Activated T-cell treated with anti-CD3 and anti-CD28 coated beads, Interleukin-2, amount 50 U/mL, for 72 hours (primary cell): ENCODE data around the gene MSH3. TPM values are rescaled to one million over a fixed set of nuclear protein-coding genes. Genes with fewer than 3 reads are reported as not detected.

Source experiments
- ATAC-seq, 2 donors: fragments of 150-1000 bp; cut with Tn5 transposase; replicated peaks in 1 of 2; 2 replicates each; pipeline ENCODE4 v1.10.0; 2021; ENCODE audit warnings: moderate library complexity in 2 of 2, mild to moderate bottlenecking in 1 of 2
- DNase-seq, 2 donors: peaks; one replicate each; pipeline ENCODE4 v3.0.0; 2021 to 2022; ENCODE audit warnings: mixed read lengths in 1 of 2
- H3K27ac Mint-ChIP-seq: one replicate; pipeline ENCODE4 v1.8.0; 2022; ENCODE audit warnings: mild to moderate bottlenecking, moderate library complexity, mixed read lengths
- H3K27me3 Mint-ChIP-seq: one replicate; pipeline ENCODE4 v1.8.0; 2022; ENCODE audit warnings: low read depth, mixed read lengths
- H3K36me3 Mint-ChIP-seq, 2 donors: one replicate each; pipeline ENCODE4 v1.8.0; 2022; ENCODE audit warnings: mixed read lengths in 2 of 2, mild to moderate bottlenecking in 1 of 2; ENCODE audit not compliant: insufficient read depth in 2 of 2
- H3K4me1 Mint-ChIP-seq: one replicate; pipeline ENCODE4 v1.8.0; 2022; ENCODE audit warnings: low read depth, mixed read lengths
- H3K4me3 Mint-ChIP-seq, 2 donors: one replicate each; pipeline ENCODE4 v1.8.0; 2022; ENCODE audit warnings: mild to moderate bottlenecking in 2 of 2, mixed read lengths in 2 of 2, moderate library complexity in 2 of 2
- H3K9me3 Mint-ChIP-seq, 2 donors: one replicate each; pipeline ENCODE4 v1.8.0; 2022; ENCODE audit warnings: mixed read lengths in 2 of 2
- total RNA-seq, 2 donors: library from RNA; stranded (reverse); gene quantifications; one replicate each; pipeline ENCODE4 v1.2.3, GENCODE V29; 2022

MSH3 gene
- total RNA-seq, 2 donors from 2014 or later = 22.0 to 24.4 TPM

DNA sequence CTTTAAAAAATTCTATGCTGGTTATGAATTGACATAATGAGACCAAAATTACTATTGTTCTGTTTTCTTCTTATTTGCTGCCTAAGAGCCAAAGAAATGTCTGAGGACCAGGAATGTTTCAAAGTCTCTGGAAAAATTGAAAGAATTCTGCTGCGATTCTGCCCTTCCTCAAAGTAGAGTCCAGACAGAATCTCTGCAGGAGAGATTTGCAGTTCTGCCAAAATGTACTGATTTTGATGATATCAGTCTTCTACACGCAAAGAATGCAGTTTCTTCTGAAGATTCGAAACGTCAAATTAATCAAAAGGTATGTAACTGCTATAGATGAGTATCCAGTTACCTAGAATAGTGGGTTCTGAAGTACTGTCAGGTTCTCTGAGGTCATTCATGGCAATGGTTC is 10.6 kb downstream of the MSH3 start:
- H3K27ac Mint-ChIP-seq = peak overlapping the region; percentile 33
- ATAC-seq (no peak), DNase-seq (no peak)
- H3K4me1 Mint-ChIP-seq = peaks cover 19% of the 10 kb centered on the region
- H3K36me3 Mint-ChIP-seq = peaks cover 7 to 42% of the 10 kb centered on the region in 2 donors
- no peak overlapping the region for H3K4me3 Mint-ChIP-seq
- no peaks in the 10 kb centered on the region for H3K27me3 Mint-ChIP-seq
- H3K9me3 Mint-ChIP-seq = no peaks in the 10 kb centered on the region

- Mint-ChIP-seq H3K9me3 (no peaks in the 10 kb centered on the region), H3K27ac (no peak overlapping the region), H3K4me1 (peaks cover 11% of the 10 kb centered on the region), H3K36me3 (peaks cover 4 to 22% of the 10 kb centered on the region in 2 donors), H3K27me3 (no peaks in the 10 kb centered on the region), H3K4me3 (no peak overlapping the region)
- ATAC-seq (no peak), DNase-seq (no peak)
Observed at GRCh38 chr5:80667384-80667783, 12.9 kb downstream of the MSH3 start.

GRCh38 chr5:80668016-80668969 is 13.8 kb downstream of the MSH3 start:
- Mint-ChIP-seq H3K4me3 (no peak overlapping the region), H3K4me1 (peaks cover 11% of the 10 kb centered on the region), H3K9me3 (no peaks in the 10 kb centered on the region), H3K36me3 (peaks cover 4 to 16% of the 10 kb centered on the region in 2 donors), H3K27ac (no peak overlapping the region), H3K27me3 (no peaks in the 10 kb centered on the region)
- ATAC-seq = peak in 1 of 2 donors; percentile 30
- no peak for DNase-seq

DNA sequence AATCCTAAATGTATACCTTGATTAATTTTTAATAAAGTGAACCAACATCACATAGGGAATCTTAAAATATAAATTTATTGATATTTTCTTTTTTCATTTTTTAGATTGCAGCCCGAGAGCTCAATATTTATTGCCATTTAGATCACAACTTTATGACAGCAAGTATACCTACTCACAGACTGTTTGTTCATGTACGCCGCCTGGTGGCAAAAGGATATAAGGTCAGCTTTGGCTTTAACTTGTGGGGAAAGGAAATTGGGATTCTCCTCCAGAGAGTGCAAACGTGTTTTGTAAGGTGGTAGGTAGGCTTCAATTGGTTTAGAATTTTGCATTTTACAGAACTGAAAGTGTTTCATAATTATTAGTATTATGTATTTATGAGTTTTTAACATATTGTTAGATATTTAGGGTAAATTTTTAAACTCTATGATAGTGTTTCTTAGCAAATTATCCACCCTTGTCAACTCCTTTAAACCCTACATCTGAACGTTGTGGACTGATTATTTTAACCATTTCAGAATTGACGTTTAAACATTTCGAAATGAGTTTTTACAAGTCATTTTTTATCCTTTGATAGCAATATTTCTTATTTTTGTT is 17.8 kb downstream of the MSH3 start:
- peak; percentile 67 to 70 for DNase-seq
- Mint-ChIP-seq H3K27me3 (no peaks in the 10 kb centered on the region), H3K36me3 (peaks cover 3 to 12% of the 10 kb centered on the region in 2 donors), H3K4me1 (no peaks in the 10 kb centered on the region), H3K27ac (no peak overlapping the region), H3K4me3 (no peak overlapping the region), H3K9me3 (no peaks in the 10 kb centered on the region)
- ATAC-seq = peak; percentile 60 to 65

DNA sequence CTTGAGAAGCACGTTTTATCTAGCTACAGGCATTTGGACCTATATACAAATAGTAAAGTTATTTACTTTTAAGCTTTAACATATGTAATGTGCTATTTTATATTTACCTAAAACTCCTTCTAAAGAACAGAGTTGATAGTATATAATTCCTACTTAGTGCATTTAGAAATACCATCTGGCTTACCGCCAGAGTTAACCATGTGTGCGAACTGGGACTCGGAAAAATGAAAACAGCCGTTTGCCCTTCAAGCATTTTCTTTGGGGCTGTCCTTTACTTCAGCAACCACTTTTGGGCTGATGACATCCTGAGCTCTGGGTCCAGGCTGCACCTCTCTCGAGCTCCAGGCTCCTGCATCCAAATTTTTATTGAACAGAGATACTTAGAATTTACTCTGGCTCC is 22.3 kb downstream of the MSH3 start:
- Mint-ChIP-seq H3K4me1 (no peaks in the 10 kb centered on the region), H3K27ac (no peak overlapping the region), H3K9me3 (no peaks in the 10 kb centered on the region), H3K27me3 (no peaks in the 10 kb centered on the region), H3K36me3 (peaks cover 4 to 23% of the 10 kb centered on the region in 2 donors), H3K4me3 (no peak overlapping the region)
- DNase-seq (no peak), ATAC-seq (no peak)

GRCh38 chr5:80686757-80687156 is 32.3 kb downstream of the MSH3 start:
- ATAC-seq (no peak), DNase-seq (no peak)
- no peaks in the 10 kb centered on the region for H3K27me3 Mint-ChIP-seq
- no peak overlapping the region for H3K4me3 Mint-ChIP-seq
- peaks cover 19% of the 10 kb centered on the region for H3K4me1 Mint-ChIP-seq
- H3K36me3 Mint-ChIP-seq = peaks cover 8 to 23% of the 10 kb centered on the region in 2 donors
- peaks cover 0 to 4% of the 10 kb centered on the region in 2 donors for H3K9me3 Mint-ChIP-seq
- H3K27ac Mint-ChIP-seq = no peak overlapping the region

DNA sequence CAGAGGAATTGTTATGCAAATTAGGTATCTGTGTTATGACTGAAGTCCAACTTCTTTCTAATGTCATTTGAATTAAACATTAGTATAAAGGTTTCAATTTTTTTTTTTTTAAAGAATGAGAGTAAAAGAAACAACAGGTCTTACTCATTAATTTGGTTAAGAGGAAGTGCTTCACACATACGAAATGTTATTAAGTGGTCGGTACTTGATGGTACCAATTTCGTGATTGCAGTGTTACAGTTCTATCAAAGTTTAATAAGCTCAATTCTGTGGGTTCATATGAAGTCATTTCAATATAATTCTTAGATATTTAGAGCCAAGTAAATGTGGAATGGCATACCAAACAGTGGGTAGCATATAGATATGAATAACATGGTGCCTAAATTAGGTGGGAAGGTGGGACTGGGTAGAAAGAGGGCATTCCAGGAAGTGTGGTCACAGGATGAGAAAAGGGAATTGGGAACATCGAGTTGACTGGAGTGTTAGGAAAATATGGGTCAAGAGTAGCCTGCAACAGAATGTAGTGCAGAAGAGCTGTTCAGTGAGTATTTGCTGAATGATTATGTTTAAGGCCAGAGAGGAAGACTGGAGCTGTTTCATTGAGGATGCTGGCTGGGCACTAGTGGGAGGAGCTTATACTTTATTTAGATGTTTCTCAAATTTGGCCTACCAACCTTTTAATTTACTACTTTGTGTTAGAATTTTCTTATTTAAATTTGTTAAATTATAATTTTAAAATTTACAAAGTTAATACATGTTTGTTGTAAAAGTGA is 34.4 kb downstream of the MSH3 start:
- peaks cover 14% of the 10 kb centered on the region for H3K4me1 Mint-ChIP-seq
- H3K9me3 Mint-ChIP-seq = peaks cover 0 to under 1% of the 10 kb centered on the region in 2 donors
- ATAC-seq = no peak

GRCh38 chr5:80689627-80690026 is 35.2 kb downstream of the MSH3 start:
- DNase-seq (no peak), ATAC-seq (no peak)
- Mint-ChIP-seq H3K4me1 (peaks cover 14% of the 10 kb centered on the region), H3K9me3 (no peaks in the 10 kb centered on the region), H3K4me3 (no peak overlapping the region), H3K27ac (no peak overlapping the region), H3K27me3 (no peaks in the 10 kb centered on the region), H3K36me3 (peaks cover 0 to 3% of the 10 kb centered on the region in 2 donors)

More for the DNA sequence above, 34.4 kb downstream of the MSH3 start:
- H3K27ac Mint-ChIP-seq = no peak overlapping the region
- H3K4me3 Mint-ChIP-seq = no peak overlapping the region
- DNase-seq = no peak
- H3K27me3 Mint-ChIP-seq = no peaks in the 10 kb centered on the region
- H3K36me3 Mint-ChIP-seq = peaks cover 2 to 8% of the 10 kb centered on the region in 2 donors

- DNase-seq (no peak), ATAC-seq (no peak)
- H3K9me3 Mint-ChIP-seq = no peaks in the 10 kb centered on the region
- no peak overlapping the region for H3K27ac Mint-ChIP-seq
- no peaks in the 10 kb centered on the region for H3K27me3 Mint-ChIP-seq
- no peaks in the 10 kb centered on the region for H3K4me1 Mint-ChIP-seq
- no peak overlapping the region for H3K4me3 Mint-ChIP-seq
- H3K36me3 Mint-ChIP-seq = peaks cover 0 to 8% of the 10 kb centered on the region in 2 donors
Observed at GRCh38 chr5:80695666-80696065, 41.2 kb downstream of the MSH3 start.

GRCh38 chr5:80696450-80696849 is 42.0 kb downstream of the MSH3 start:
- H3K9me3 Mint-ChIP-seq = no peaks in the 10 kb centered on the region
- H3K4me1 Mint-ChIP-seq = no peaks in the 10 kb centered on the region
- peaks cover 0 to 8% of the 10 kb centered on the region in 2 donors for H3K36me3 Mint-ChIP-seq
- no peak overlapping the region for H3K4me3 Mint-ChIP-seq
- DNase-seq = no peak
- peak overlapping the region; percentile 1 for H3K27ac Mint-ChIP-seq
- no peaks in the 10 kb centered on the region for H3K27me3 Mint-ChIP-seq
- ATAC-seq = no peak

DNA sequence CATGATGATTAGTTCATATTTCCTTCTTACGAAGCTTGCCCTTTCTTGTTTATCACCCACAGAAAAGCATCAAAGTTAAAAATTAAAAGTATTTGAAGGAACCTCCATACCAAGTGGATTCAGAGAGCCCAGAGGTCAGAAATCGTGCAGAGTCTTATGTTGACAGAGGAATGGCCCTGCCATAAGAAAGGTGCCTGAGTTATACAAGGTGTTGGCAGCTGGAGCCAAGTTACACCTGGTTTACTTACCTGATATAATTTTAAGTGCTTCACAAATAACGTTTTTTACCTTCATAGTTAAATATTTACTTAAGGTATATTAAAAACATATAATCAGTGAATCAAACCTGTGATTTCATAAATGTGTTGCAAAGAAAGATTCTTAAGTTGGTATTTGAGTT is 42.6 kb downstream of the MSH3 start:
- Mint-ChIP-seq H3K9me3 (no peaks in the 10 kb centered on the region), H3K4me3 (no peak overlapping the region), H3K27ac (no peak overlapping the region), H3K36me3 (peaks cover 0 to 8% of the 10 kb centered on the region in 2 donors), H3K27me3 (no peaks in the 10 kb centered on the region), H3K4me1 (no peaks in the 10 kb centered on the region)
- no peak for ATAC-seq
- DNase-seq = no peak

DNA sequence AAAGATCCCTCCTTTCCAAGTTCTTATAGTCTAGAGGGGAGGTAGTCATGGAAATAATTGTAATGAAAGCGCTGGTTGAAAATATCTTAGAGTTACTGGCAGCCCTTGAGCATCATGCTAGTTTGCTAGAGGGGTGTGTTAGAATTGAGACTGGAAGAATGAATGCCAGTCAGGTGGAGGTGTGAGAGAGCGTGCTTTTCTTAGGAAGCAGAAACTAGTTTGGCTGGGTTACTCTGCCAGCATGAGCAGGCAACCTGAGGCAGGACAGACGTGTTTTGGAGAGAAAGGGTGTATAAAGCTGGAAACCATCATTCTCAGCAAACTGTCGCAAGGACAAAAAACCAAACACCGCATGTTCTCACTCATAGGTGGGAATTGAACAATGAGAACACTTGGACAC is 43.9 kb downstream of the MSH3 start:
- Mint-ChIP-seq H3K4me3 (no peak overlapping the region), H3K4me1 (no peaks in the 10 kb centered on the region), H3K9me3 (no peaks in the 10 kb centered on the region), H3K27me3 (no peaks in the 10 kb centered on the region), H3K27ac (no peak overlapping the region), H3K36me3 (peaks cover 0 to 8% of the 10 kb centered on the region in 2 donors)
- DNase-seq (no peak), ATAC-seq (no peak)

DNA sequence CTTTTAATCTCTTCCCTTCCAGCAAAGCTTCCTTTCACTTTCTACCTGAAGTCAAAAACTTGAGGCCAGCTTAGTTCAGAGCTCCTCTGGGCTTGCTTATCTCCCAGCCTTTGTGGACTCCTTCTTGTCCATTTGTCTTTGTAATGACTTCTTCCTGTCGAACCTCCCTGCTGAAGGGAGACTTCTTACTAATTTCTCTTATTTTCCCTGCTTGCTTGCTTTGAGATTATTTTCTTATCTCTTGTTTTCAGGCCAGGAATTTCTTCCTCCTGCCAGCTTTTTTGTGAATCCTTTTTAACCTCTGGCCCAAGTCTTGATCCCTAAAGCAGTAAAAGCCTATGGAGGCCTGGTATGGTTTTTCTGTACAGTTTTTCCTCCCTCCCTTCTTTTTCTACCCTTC is 47.1 kb downstream of the MSH3 start:
- no peaks in the 10 kb centered on the region for H3K9me3 Mint-ChIP-seq
- no peak overlapping the region for H3K4me3 Mint-ChIP-seq
- peak overlapping the region; percentile 26 for H3K27ac Mint-ChIP-seq
- peaks cover 0 to 8% of the 10 kb centered on the region in 2 donors for H3K36me3 Mint-ChIP-seq
- ATAC-seq (no peak), DNase-seq (no peak)
- H3K4me1 Mint-ChIP-seq = peaks cover 6% of the 10 kb centered on the region
- H3K27me3 Mint-ChIP-seq = no peaks in the 10 kb centered on the region
